NCI-H460 (cell line): ENCODE measurements around the gene CARD11. TPM values are rescaled to one million over a fixed set of nuclear protein-coding genes. Genes with fewer than 3 reads are reported as not detected.
A peak's percentile ranks its signal among the peaks of the same experiment; 100 is the strongest.
"Not testable (repeated sequence)": the region's sequence is repeated elsewhere in the genome, so short reads cannot be mapped to it uniquely, and the experiment has no call there.

Experiments
- DNase-seq: peaks from one replicate; pipeline ENCODE4 v3.0.0-alpha.2; 2016; ENCODE audit warnings: low read depth; ENCODE audit errors: extremely low read depth
- total RNA-seq: library from RNA; depleted of rRNA; stranded (reverse); fragments of >200 nt; shearing (Covaris generic); gene quantifications from 2 replicates; pipeline ENCODE4 v1.2.3, GENCODE V29; 2014

The CARD11 gene
- total RNA-seq, 1 experiment from 2014 or later = 0.05 TPM

DNA sequence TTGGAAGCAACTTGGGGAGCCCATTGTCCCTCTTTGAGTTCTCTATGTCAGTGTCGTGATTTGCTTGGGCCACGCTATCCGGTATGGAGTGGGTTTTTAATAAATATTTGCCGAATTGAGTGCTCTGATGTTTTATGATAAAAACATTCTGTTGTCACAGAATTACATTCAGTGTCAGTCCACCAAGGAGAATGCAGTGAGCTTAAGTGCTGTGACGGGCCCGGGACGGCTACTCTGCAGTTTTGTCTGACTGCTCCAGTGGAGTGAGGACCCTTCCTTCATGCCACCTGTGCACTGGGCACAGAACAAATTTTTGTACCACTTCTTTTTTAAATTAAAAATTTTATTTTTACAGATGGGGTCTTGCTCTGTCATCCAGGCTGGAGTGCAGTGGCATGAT lies 76.0 kb downstream of the CARD11 start:
- no peak for DNase-seq

DNA sequence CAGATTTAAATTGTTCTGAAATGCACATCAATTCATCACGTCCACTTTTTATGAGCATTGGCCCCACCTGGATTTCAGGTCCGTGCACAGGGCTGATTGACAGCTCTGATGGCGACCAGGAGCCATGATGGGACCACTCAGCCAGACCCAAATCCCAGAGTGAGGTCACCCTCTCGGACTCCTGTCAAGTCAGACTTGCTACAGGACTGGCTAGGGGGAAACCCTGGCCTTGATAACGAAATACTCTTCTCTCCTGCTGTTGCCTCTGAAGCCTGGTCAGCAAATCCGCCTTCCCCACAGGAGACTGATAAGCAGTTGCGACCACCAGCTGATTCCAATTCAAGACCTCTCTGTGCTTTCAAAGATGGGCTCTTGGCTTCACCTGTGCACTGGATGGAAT lies 76.4 kb downstream of the CARD11 start:
- no peak for DNase-seq

DNA sequence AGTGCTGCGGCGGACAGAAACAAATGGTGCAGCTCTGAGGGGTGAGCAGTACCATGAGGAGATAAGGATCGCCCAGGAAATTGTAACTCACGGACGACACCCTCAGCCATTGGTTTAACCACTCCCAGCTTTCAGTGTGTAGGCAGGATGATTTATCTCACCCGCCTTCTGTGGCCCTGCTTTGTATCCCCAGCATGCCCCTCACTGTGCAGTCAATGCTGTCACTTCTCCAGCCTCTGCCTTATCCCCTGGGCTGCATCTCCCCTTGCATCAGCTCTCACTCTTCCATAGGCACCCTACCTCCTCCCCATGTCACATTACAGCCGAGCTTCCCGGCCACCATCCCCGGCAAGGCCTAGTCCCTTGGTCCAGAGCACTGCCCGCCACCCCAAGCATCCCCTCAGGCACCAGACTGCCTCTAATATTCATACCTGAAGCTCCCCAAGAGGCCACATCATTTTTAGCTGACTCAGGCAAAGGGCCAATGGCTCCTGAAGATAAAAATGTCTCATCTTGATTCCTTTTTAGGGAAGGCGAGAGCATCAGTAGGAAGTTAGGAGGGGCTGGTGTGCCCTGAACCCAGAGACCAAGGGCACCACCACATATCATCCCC lies 77.1 kb downstream of the CARD11 start:
- no peak for DNase-seq

DNA sequence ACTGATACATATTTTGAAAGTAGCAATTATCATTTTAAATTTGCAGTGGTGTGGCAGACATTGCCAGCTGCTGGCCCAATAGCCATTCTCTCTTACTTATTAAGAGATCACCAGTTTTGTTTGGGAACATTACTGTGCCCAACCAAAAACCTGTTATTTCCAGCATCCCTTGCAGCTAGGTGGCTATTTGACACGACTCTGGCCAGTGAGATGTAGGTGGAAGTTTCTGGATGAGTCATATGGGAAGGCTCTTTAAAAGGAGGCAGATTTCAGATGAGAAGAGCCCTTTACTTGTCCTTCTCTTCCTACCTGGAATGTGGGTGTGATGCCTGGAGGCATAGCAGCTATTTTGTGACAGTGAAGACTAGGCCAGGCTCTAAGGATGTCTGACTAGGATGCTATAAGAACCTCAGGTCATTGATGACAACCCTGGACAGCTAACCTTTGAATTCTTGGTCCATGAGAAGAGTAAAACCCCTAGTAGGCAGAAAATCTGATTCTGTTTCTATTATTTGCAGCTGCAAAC lies 77.9 kb downstream of the CARD11 start:
- DNase-seq = no peak

DNA sequence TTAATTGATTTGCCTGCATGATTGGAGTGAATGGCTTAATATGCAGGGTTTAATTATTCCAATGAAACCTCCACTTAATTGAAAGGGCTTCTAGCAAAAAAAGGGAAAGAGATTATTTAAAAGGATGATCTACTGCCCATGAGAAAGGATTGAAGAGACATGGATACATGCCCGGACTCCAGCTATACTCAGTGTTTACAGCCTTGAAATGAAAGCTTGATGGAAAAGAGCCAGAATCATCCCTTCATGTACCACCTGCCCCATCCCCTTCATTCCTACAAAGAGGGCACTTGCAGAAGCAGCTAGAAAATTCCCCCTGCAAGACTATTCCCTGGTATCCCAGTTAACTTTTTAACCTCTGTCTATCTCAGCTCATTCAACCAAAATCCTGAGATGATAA lies 78.4 kb downstream of the CARD11 start:
- DNase-seq = no peak

DNA sequence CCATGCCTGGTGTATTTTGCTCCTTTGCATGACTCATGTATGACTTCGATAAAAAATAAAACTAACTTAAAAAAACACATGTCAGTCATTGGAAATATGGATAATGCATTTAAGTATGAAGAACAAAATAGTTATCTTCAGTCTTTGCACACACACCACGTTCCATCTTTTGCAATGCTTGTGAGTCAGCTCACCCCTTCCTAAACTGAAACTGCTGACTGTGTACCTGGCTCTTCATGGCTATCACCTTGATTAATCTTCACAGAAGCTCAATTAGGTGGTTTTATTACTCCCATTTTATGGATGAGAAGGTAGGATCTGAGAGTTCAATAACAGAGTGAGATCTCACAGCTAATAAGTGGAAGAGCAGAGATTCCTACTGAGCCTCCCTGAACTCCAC lies 79.5 kb downstream of the CARD11 start:
- no peak for DNase-seq

DNA sequence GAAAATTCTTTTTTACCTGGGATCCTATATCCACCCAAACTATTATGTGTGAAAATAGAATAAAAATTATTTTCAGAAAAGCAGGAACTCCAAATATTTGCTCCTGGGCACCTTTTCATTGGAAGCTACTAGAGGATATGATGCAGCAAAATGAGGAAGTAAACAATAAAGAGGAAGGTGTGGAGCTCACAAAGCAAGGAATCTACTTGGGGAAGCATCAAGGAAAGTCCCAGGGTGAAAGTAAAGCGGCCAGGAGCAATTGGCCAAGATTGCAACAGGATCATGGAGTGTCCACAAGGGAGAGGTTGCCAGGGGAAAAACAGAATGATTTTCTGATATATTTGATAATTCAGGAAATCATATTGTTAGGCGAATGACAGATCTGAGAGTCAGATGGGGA lies 80.8 kb downstream of the CARD11 start:
- no peak for DNase-seq

DNA sequence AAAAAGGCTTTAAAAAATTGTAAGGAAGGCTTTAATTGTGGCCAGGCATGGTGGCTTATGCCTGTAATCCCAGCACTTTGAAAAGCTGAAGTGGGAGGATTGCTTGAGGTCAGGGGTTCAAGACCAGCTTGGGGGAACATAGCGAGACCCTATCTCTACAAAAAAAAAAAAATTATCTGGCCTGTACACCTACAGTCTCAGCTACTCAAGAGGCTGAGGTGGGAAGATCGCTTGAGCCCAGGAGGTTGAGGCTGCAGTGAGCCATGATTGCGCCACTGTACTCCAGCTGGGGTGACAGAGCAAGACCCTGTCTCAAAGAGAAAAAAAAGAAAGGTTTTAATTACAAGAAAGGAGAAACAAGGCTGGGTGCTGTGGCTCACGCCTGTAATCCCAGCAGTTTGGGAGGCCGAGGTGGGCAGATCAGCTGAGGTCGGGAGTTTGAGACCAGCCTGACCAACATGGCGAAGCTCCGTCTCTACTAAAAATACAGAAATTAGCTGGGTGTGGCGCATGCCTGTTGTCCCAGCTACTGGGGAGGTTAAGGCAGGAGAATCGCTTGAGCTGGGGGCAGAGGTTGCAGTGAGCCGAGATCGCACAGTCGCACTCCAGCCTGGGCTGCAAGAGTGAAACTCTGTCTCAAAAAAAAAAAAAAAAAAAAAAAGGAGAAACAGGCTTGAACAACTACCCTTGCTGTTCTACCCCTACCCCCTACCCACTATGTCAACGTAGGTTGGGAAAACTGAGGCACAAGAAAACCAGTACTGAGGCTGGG lies 83.7 kb downstream of the CARD11 start:
- no peak for DNase-seq

DNA sequence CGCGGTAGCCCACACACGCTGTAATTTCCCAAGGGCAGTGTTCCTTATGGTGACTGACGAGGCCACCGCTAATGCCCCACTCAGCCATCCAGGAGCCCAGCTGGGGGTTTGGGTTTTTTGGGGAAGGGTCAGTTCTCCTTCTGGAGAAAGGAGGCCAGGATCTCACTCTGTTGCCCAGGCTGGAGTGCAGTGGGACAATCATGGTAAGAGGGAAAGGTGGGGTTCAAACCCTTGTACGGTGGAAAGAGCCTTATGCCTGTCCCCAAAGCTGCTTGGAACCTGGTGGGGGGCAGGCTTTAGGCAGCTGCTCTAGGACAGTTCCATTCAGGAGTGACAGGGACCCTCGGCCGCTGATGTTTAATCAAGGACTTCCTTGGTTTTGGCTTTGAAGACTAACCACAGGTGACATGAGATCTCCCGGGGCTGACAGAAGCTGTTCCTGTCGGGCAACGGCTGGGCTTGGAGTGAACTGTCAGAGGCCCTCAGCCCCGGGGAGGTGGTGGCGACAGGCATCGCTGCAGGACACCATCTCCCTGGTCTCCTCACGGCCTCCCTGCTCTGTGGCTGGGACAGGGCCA lies 84.5 kb downstream of the CARD11 start:
- no peak for DNase-seq

DNA sequence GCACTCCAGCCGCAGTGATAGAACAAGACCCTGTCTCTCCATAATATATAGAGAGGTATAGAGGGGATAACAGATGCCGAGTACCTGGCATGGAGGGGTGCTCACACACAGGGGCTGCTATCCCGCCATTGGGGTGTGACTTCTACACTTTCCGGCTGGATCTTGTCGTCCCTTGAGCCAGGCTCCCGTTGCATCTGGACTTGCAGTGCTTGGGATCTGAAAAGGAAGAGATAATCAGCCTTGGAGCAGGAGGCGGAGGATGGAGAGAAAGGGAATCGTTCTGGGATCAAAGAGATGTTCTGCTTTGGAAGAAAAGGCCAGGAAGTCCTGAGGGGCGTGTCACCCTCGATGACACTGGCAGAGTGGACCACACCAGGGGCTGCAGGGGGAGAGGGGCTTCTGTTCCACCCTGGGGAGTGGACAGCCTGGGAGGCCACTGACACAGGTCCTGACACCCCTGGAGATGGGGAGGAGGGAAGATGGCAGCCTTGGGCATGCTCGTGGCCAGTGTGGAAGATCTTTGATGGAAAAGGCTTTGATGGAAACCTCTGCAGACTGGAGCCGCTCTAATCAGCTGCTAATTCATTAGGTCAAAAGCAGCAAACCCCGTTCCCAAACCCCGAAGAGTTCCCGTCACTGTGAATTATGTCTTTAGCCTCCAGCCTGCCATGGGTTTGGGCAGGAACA lies 85.1 kb downstream of the CARD11 start:
- DNase-seq = no peak

DNA sequence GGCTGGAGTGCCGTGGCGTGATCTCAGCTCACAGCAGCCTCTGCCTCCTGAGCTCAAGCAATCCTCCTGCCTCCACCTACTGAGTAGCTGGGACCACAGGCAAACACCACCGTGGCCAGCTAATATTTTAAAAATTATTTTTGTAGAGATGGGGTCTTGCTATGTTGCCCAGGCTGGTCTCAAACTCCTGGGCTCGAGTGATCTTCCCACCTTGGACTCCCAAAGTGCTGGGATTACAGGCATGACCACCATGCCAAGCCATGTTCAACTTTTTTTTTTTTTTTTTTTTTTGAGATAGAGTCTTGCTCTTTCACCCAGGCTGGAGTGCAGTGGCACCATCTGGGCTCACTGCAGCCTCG lies 86.3 kb downstream of the CARD11 start:
- not testable (repeated sequence) for DNase-seq

DNA sequence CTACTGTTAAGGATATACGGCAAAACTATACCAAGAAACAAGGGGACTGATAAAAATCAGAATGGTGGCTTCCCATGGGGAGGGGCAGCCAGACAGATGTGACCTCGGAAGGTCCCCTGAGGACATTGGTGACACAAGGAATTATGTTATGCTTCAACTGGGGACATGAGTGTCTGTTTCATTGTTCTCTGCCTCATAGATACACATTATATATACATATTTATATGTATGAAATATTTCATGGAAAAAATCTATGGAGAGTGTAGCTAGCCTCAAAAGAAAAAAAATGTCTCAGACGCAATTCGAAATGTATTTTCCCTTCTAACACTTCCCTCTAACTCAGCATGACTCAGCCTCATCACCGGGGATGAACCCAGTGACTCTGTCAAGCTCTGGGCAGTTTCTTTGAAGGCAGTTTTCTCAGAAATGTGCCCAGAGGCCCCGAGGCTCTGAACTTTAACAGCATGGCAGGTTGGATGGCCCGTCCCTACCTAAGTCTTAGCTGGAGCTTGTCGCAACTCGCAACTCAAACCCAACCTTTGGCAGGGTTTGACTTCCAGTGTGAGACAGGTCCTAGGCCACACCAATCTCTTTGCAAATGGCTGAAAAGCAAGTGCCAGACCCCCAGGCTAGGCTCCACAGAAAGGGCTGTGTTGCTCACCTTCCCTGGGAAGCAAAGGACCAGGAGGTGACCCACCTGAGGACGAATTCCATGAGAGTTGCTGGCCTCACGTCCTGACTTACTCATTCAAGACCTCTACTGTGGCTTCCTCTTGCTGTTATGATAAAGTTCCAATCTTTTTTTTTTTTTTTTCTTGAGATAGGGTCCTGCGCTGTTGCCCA lies 86.9 kb downstream of the CARD11 start:
- DNase-seq = peak; percentile 64

DNA sequence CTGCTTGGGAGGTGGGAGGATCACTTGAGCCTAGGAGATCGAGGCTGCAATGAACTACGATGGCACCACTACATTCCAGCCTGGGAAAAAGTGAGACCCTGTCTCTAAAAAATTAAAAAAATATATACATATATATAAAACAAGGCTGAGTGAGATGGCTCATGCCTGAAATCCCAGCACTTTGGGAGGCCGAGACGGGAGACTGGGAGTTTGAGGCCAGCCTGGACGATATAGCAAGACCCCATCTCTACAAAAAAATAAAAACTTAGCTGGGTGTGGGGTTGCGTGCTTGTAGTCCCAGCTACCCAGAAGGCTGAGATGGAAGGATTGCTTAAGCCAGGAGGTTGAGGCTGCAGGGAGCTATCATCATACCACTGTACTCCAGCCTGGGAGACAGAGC lies 87.6 kb downstream of the CARD11 start:
- no peak for DNase-seq

DNA sequence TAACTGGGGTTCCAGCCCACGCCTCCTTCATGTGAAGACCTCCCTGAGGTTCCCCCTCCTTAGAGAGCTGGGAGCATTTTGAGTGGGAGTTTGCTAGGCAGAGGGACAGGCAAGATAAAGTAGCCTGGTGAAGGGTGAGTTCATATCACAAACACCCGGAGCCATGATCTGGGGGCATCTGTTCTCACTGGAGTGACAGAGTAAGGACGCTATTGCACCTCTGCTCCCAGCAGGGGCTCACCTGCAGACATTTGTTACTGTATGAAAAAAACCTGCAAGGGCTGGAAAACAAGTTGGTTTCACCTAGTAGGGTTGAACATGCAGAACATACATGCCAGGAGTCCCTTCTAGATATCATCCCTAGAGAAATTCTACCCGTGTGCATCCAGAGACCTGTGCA lies 88.4 kb downstream of the CARD11 start:
- DNase-seq = no peak

DNA sequence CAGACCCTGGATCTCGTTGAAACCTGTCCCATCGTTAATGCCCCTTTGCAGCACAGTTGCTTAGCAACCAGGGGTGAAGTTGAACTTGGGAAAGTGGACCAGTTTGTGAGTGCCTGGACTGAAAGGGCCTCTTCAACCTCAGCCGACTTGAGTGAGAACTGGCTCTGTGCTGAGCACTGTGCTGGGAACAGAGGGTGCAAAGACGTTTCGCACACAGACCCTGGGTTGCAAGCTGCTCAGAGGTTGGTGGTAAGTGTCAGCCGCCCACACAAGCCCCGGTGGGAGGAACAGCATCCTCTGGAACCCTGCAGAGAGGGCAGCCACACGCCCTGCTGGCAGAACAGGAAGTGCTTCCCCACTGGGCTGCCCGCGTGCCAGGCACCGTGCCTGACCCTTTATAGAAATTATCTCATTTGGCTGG lies 89.2 kb downstream of the CARD11 start:
- DNase-seq = no peak

DNA sequence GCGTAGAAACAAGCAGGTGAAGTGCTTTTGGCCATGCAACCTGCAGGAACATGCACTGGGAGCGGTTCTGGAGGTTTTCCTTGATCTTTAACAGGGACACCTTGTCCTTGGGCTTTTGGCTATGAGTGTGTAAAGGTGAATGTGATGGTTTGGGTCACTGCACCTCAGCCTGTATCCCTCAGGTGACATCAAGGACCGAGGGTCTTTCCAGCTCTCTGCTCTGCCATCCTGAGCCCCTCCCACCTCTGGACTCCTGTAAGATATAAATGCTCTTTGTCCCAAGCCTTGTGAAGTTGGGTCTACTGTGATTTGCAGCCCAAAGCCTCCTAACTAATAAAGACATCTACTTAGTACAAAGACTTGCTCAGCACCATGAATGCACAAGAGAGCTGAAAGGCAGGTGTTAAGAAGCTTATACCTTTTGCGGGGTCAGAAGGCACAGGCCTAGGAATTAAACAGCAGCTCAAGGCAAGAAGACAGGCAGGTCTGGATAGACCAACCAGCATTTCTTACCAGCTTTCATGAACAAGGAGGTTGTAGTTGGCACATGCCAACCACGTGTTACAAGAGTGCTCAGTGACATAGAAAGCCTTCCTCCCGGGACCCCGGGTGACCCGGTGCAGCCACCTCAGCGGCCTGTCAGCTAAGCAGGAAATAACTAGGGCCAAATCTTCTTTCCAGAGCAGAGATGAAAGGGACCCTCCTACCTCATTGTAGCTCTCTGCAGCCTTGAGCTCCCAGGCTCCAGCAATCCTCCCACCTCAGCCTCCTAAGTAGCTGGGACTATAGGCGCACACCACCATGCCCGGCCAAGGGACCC lies 89.9 kb downstream of the CARD11 start:
- DNase-seq = no peak

DNA sequence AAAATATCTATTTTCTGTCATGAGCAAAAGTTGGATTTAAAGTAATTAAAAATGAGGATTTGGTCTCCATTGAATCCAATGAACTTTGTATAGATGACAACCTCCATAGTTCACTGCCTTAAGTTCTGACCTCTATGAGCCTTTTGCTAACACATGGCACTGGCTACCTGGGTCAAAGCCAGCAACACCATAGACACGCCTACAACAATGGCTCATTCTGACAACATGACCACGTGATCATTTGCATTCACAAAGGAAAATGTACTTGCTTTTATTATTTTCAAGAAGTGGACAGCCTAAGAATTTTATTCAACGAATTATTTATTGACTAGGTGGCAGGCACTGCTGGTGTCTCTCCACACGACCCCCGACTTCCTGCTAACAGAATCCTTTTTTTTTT lies 90.6 kb downstream of the CARD11 start:
- DNase-seq = no peak

DNA sequence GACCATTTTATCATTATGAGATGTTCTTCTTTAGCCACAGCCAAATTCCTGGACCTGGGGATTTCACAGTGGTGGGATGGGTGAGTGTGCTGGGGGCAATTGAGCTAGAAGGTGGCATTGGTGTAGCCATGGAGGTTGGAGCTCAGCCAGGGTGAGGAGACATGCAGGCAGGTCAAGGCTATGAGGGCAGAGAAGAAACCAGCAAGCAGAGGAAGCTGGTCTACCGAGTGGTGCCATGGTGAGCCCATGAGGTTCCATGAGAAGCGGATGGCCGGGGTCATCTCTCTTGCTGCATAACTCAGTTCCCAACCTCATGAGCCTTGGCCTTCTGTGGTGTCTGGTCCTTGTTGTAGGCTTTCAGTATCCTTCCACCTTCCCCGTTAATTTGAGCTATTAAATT lies 91.4 kb downstream of the CARD11 start:
- DNase-seq = no peak

DNA sequence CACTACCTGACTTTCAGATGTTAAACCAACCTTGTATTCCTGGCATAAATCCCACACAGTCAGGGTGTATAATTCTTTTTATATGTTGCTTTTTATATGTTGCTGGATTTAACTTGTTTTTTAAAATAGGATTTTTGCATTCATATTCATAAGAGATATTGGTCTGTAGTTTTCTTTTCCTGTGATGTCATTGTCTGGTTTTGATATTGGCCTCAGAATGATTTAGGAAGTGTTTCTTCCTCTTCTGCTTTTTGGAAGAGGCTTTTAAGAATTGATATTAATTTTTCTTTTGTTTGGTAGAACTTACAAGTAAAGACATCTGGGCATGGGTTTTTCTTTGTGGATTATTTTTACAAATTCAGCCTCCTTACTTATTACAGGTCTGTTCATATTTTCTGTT lies 93.1 kb downstream of the CARD11 start:
- DNase-seq = no peak

DNA sequence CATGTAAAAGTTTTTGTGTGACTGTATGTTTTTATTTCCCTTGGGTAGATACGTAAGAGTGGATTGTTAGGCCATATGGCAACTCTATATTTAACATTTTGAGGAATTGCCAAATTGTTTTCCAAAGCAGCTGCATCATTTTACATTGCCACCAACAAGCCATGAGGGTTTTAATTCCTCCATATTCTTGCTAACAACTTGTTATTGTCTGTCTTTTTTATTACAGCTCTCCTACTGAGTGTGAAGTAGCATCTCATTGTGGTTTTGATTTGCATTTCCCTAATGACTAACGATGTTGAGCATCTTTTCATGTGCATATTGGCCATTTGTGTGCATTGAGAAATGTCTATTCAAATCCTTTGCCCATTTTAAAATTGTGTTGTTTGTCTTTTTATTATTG lies 94.9 kb downstream of the CARD11 start:
- no peak for DNase-seq
